GM19099 (cell line): ENCODE measurements around the gene GRIK3.

Experiments used
- POLR2A ChIP-seq: IDR thresholded peaks from 3 replicates; pipeline ENCODE4 v1.6.1; 2011; ENCODE audit warnings: low read depth; ENCODE audit not compliant: insufficient read length; ENCODE audit errors: extremely low read depth

GRIK3 gene

DNA sequence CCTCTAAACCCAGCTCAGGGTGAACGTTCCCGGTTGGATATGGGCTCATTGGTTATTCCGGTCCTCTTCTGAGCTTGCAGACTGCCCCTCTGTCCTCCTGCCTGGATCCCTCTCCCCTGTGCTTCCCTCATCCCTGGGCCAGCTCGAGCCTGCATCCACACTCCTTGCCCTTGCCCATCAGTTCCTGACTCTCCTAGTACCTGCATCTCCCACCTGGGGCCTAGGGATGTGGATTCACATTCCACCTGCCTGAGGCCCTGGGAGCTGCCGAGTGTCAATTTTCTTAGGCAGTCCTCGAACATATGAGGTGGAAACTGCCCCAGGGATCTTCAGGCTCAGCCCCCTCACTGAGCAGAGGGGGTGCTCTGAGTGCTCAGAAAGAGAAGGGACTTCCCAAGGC is 252.2 kb downstream of the GRIK3 start:
- no peak for TF ChIP-seq POLR2A

DNA sequence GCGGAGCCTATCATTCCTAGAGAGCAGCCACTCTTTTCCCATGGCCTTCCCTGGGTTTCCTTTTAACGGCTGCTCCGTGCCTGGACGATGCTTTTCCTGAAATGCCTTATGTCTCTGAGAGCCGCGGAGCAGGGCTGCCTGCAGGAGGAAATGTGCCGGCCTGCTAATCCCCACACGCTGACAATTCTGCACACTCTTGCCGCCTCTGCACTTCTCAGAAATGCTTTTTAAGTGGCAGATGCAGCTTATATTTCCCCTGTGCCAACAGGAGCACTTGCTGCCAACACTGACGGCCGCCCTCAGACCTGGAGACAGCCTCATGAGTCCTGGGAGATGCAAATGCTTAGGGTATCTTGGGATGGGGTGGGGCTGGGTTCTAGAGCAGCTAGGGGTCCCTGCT is 253.2 kb downstream of the GRIK3 start:
- TF ChIP-seq POLR2A = no peak

DNA sequence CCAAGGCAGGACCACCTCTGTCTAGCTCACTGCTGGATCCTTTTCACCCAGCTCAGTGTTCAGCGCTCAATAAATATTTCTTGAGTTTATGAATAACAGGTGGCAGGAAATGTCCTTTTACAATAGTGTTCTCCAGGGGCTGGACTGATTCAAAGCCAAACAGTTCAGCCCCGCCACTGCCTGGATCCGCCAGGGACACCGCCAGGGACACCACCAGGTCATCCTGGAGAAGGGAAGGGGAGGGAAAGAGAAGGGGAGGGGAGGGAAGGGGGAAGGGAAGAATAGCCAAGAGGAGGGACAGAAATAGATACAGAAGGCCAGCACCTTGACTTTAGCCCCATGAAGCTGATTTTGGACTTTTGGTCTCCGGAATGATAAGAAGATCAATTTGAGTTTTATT is 255.6 kb downstream of the GRIK3 start:
- no peak for TF ChIP-seq POLR2A

DNA sequence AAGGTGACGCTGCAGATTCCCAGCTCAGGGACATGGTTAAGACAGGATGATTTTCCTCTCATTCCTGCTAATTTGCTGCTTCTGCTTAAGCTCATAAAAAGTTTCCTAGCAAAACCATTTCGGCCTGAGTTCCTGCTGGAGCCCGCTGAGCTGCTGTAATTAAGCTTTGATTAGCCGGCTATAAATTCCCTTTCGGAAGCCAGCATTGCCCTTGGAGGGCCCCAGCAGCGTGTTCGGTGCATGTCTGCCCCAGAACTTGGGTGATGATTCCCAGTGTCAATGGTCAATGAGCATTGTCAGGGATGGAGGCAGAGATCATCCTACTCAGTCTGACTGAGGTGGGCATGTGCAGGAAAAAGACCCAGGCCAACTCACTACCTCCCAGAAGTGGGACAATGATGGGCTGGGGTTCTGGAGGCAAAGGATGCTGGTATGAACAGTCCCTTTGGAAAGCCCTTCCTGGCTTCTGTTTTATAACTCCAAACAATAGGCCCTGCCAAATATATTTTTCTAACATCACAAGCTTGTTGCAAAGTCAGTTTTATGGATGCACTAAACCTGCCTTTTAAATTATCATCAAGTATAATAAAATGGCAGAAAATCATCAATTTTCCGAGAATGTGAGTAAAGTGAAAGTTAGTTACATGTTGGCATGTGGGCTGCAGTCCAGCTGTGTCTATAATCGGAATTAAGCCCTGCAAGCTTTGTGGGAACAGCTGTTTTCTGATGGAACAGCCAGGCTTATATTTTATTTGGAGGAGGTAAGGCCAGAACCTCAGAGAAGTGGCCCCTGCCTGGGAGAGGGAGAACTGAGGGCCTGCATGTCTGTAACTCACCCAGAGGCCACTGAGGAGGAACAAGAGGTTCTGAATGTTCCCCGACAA is 257.1 kb downstream of the GRIK3 start:
- TF ChIP-seq POLR2A = no peak

DNA sequence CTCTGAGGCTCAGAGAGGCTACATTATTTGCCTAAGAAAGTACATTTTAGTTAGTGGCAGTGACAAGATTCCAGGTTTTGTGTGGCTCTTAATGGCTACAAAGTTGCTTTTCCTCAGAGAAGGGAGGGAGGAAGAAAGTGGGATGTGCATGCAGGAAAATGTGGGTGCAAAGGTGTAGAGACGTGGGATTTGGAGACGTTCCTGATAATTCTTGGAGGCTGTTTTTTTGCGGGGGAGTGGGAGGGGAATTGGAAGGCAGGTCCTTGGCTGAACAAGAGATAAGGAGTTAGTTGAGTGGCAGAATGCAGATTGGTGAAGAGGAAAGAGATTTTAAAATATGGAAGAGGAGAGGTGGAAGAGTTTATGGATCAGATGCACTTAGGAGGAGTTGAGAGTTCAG is 258.1 kb downstream of the GRIK3 start:
- no peak for TF ChIP-seq POLR2A

DNA sequence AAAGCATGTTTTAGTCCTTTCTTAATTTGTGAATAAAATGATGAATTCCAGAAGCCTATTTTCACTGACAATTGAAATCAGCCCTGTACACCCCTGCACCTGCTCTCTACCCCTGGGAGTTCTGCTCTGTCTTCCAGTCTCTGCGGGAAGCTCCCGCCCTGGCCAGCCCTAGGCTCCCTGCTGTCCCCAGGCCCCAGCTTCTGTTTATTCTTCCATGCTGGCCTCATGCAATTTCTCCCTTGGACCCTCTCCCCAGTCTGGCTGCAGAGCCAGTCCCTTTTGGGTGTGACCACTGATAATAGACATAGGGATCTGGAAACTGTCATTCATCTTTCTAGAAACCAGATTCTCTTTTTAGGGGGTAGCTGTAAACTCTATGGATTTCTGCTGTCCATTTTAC is 258.6 kb downstream of the GRIK3 start:
- no peak for TF ChIP-seq POLR2A

DNA sequence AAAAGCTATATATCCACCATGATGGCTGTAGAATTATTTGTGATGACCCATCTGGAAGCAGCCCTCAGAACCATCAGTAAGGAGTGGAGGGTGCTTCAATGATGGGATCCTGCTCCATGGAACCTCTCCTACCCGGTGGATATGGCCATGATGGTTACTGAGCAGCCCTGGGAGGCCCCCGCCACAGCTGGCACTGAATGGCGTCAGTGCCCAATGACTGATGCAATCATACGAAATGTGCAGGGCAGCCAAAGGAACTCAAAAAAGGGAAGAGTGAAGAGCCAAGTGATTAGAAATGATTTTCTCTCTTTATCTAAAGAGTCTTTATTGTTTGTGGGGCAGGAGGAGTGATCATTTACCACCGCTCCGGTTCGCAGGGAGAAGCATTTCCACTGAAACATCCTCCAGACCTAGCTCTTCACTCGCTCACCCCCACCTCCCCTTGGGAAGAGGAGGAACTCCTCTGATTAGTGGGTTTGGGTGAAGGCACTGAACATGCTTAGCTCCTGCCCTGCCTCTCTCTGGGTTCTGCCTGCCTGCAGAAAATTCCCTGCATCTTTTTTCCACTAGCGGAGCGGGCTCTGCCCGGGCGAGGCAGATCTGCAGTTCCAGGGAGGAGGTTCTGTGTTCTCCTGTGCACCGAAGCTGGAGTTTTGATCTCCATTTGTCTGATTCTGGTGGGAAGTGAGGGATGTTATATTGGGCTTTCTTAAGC is 260.3 kb downstream of the GRIK3 start:
- TF ChIP-seq POLR2A = no peak

DNA sequence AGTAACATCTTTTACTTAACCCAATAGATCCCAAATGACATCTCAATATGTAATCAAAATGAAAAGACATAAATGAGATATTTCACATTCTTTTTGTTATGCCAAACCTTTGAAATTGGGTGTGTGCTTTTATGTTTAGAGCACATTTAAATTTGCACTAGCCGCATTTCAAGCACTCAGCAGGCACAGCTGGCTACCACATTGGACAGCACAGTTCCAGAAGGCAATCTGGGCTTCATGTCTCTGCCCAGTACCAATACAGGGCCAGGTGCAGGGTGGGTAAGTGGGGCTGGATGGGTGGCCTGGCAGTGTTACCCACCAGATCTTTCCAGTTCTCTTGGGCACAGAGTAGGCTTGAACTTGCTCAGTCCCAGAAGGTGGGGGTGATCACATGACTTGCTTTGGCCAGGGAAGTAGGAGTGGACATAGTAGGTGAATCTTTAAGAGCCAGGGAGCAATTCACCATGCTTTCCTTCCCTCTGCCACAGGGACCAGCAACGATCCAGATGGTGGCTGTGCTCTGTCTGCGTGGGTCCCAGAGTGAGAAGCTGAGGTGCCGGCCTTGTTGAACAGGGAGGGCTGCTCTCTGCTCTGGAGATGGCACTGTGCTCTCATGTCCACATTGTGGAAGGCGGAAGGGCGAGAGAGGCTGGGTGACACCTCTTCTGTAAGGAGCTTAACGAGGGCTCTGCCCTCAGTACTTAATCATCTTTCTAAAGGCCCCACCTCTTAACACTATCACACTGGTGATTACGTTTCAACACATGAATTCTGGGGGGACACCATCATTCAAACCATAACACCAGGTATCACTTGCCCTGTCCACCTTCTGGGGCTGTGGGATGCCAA is 261.4 kb downstream of the GRIK3 start:
- no peak for TF ChIP-seq POLR2A

DNA sequence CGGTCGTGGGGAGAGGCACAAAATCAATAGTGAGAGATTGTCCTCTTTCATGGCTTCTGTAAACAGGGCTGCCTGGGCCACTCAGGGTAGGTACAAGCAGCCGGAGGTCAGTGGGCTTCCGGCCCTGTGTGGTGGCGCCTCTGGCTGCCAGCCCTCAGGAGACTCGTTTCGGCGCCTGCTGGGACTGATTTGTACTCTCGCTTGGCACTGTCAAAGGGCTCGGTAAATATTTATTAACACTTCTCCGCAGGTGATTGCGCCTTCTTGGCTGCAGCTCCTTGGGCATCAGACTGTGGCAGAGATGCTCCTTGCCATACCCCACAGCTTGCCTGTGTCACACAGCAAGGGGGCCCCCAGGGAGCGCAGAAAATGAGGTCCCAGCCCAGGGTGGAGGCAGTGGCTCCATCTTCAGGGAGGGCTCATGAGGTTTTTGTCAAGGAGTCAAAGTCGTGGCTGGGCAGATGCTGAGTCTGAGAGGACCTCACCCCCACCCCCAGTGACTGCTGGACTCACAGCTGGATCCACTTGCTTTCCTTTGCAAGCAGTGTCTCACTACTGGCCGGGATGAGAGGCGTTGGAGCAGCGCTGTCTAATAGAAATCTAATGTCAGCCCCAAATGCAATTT is 262.5 kb downstream of the GRIK3 start:
- TF ChIP-seq POLR2A = no peak

DNA sequence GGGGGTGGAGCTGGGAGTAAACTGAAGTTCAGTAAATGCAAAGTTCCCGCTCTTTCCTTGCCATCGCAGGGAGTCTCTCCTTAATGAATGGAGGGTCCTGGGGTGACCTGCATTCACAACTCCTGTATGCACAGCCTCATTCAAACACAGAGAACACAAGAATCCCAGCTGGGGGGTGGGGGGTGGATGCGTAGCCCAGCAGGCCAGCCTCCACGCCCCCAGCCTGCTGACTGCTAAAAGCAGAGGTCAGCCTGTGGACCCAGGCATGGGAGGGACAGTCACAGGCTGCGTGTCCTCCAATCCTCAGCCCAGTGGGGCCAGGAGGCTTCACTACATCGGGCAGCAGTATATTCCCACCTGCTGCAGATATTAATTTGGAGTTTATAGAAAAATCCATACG is 263.1 kb downstream of the GRIK3 start:
- no peak for TF ChIP-seq POLR2A

DNA sequence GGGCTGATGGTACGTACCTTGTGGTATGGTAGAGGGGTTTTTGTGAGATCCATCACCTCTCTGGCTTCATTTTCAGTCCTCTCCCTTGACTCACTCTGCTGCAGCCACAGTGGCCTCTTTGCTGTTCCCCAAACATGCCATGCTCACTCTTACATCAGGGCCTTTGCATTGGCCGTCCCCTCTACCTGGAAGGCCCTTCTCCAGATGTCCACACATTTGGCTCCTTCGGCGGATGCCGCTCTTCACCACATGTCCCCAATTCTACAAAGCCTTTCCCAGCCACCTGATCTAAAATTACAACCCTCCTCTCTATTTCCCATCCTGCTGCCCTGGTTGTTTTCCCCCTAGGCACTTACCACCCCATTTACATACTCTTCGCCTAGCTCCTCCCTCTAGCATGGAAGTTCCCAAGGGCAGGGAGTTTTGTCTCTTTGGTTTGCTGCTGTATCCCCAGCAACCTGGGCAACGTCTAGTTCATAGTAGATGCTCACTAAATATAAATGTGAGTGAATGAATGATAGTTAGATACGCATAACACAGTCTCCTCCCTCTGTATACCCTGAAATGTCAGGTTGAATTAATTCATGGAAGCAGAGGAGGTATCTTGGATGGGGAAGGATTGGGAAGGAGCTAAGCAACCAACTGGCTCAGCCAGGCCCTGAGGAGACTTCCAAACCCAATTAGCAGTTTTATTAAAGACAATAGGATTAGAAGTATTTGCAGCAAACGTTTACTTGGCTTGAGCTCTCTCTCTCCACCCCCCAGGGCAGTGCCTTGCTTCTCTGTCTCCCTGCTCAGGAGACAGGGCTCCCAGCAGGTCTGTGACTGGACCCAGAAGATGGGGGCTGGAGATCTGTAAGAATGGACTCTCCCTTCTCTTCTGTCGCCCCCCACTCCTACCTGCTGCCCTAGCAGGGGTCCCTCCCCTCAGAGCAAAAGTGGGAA is 264.2 kb downstream of the GRIK3 start:
- TF ChIP-seq POLR2A = no peak

DNA sequence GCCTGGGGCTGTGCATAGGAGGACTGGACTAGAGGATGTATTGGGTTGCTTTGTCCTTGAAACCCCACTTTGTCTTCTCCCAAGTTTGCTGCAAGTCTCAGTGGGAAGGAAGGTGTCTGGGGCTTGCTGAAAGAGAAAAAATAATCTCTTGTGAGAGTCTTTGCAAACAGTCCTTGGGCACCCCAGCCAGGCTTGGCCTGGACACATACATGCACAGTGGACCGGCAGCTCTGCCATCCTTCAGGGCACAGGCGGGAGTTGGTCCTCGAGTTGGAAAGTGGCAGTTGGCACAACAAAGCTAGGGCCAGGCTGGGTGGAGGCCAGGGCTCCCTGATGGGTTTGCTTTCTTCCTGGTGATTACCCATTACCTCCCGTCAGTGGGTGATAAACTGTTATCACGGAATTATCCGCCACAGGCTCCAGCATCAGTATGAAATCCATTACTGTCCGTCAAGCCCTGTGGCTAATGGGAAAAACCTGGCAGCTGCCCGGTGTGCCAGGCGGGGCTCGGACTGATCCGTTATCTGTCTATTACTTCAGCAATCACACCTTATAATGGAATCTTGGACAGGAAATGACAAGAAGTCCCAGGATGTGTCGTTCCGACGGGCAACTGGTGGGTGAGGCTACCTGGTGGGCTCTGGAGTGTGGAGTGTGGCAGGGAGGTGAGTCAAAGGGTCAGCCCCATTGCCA is 265.7 kb downstream of the GRIK3 start:
- TF ChIP-seq POLR2A = no peak

DNA sequence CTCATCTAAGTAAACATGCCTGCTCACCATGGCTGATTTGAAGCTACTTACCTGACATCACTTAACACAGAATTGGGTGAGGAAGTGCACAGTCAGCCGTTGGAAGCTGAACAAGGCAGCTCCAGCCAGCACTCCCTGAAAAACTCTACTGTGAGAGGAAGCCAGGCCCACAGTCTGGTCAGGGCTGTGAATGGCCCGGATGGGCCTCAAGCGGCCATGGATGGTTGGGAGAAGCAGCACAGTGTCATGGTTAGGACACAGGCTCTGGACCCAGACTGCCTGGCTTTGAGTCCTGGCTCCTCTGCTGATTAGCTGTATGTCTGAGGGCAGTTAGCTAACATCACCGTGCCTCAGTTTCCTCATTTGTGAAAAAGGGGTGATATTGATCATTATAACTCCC is 267.8 kb downstream of the GRIK3 start:
- TF ChIP-seq POLR2A = no peak
